Neural cell (in vitro differentiated cells): Measurements from ENCODE around the gene FKBP1A. TPM values are rescaled to one million over a fixed set of nuclear protein-coding genes. Genes with fewer than 3 reads are reported as not detected.
"Not testable (repeated sequence)": the region's sequence is repeated elsewhere in the genome, so short reads cannot be mapped to it uniquely, and the experiment has no call there.

ENCODE experiments used
- H2AFZ ChIP-seq: fragments of 200-600, 300-800 bp; sonication (generic), shearing (Covaris generic); 2 replicates; pipeline ENCODE4 v1.6.0; 2014; ENCODE audit warnings: low read depth, mild to moderate bottlenecking, antibody characterized with exemption, low read length, moderate library complexity
- H3F3A ChIP-seq: fragments of 200-600 bp; shearing (Covaris generic); 2 replicates; pipeline ENCODE4 v1.6.1; 2016; ENCODE audit warnings: mild to moderate bottlenecking, moderate library complexity, mixed read lengths, antibody characterized with exemption, low read length; ENCODE audit not compliant: insufficient read depth, poor library complexity, severe bottlenecking
- H3K27ac ChIP-seq: fragments of 200-600, 300-800 bp; sonication (generic), shearing (Covaris generic); 2 replicates; pipeline ENCODE4 v1.5.1; 2014; ENCODE audit warnings: mild to moderate bottlenecking, low read length, moderate library complexity
- H3K27me3 ChIP-seq: fragments of 300-800, 200-600 bp; sonication (generic), shearing (Covaris generic); 2 replicates; pipeline ENCODE4 v1.6.0; 2014; ENCODE audit warnings: mild to moderate bottlenecking, low read depth, low read length, moderate library complexity; ENCODE audit not compliant: insufficient read depth
- H3K36me3 ChIP-seq: fragments of 300-800, 200-600 bp; sonication (generic), shearing (Covaris generic); 2 replicates; pipeline ENCODE4 v1.5.1; 2014; ENCODE audit warnings: mild to moderate bottlenecking, antibody characterized with exemption, low read length, moderate library complexity; ENCODE audit not compliant: insufficient read depth
- H3K4me2 ChIP-seq: fragments of 300-800, 200-600 bp; sonication (generic), shearing (Covaris generic); 2 replicates; pipeline ENCODE4 v1.6.0; 2014; ENCODE audit warnings: mild to moderate bottlenecking, low read length
- H3K4me3 ChIP-seq: fragments of 300-800, 200-600 bp; sonication (generic), shearing (Covaris generic); 2 replicates; pipeline ENCODE4 v1.5.1; 2014; ENCODE audit warnings: mild to moderate bottlenecking, low read length, moderate library complexity
- H3K79me2 ChIP-seq: fragments of 200-600 bp; shearing (Covaris generic); replicated peaks from 2 replicates; pipeline ENCODE4 v1.6.0; 2014; ENCODE audit warnings: mild to moderate bottlenecking, low read length, moderate library complexity; ENCODE audit not compliant: insufficient read depth
- H3K9ac ChIP-seq: fragments of 300-800, 200-600 bp; sonication (generic), shearing (Covaris generic); 2 replicates; pipeline ENCODE4 v1.6.1; 2016; ENCODE audit warnings: mild to moderate bottlenecking, low read length, mixed read lengths
- H3K9me2 ChIP-seq: fragments of 200-600 bp; shearing (Covaris generic); 2 replicates; pipeline ENCODE4 v1.6.1; 2016; ENCODE audit warnings: mild to moderate bottlenecking, low read length, mixed read lengths; ENCODE audit not compliant: insufficient read depth
- H3K9me3 ChIP-seq: fragments of 200-600, 300-800 bp; sonication (generic), shearing (Covaris generic); 2 replicates; pipeline ENCODE4 v1.6.1; 2016; ENCODE audit warnings: mild to moderate bottlenecking, mixed run types, low read length, moderate library complexity, mixed read lengths
- H4K20me1 ChIP-seq: fragments of 200-600 bp; shearing (Covaris generic); 2 replicates; pipeline ENCODE4 v1.6.1; 2016; ENCODE audit warnings: mild to moderate bottlenecking, mixed run types; ENCODE audit not compliant: insufficient read depth
- CTCF ChIP-seq: fragments of 450-650 bp; IDR thresholded peaks from 2 replicates; pipeline ENCODE4 v1.5.1; 2014; ENCODE audit warnings: antibody characterized with exemption, mild to moderate bottlenecking, moderate library complexity; ENCODE audit not compliant: poor library complexity, severe bottlenecking
- EP300 ChIP-seq: fragments of 450-650 bp; conservative IDR thresholded peaks from 2 replicates; pipeline ENCODE4 v1.6.1; 2014; ENCODE audit warnings: antibody characterized with exemption, mild to moderate bottlenecking, moderate library complexity; ENCODE audit not compliant: poor library complexity, severe bottlenecking
- EZH2 ChIP-seq: fragments of 200-600, 300-800 bp; shearing (Covaris generic), sonication (generic); IDR thresholded peaks from 2 replicates; pipeline ENCODE4 v1.6.1; 2014; ENCODE audit warnings: antibody characterized with exemption, low read length, borderline replicate concordance, mild to moderate bottlenecking; ENCODE audit not compliant: insufficient read depth, poor library complexity, severe bottlenecking
- MXI1 ChIP-seq: fragments of 450-650 bp; conservative IDR thresholded peaks from 2 replicates; pipeline ENCODE4 v1.6.1; 2014; ENCODE audit warnings: antibody characterized with exemption, mild to moderate bottlenecking; ENCODE audit not compliant: poor library complexity, severe bottlenecking
- POLR2AphosphoS5 ChIP-seq: IDR thresholded peaks from 2 replicates; pipeline ENCODE4 v1.6.1; 2012
- RAD21 ChIP-seq: fragments of 450-650 bp; conservative IDR thresholded peaks from 2 replicates; pipeline ENCODE4 v1.6.1; 2014; ENCODE audit warnings: antibody characterized with exemption, mild to moderate bottlenecking, moderate library complexity
- REST ChIP-seq: IDR thresholded peaks from 2 replicates; pipeline ENCODE4 v1.6.1; 2012; ENCODE audit warnings: borderline replicate concordance
- SMC3 ChIP-seq: fragments of 450-650 bp; conservative IDR thresholded peaks from 2 replicates; pipeline ENCODE4 v1.6.1; 2014; ENCODE audit warnings: antibody characterized with exemption, mild to moderate bottlenecking, moderate library complexity; ENCODE audit not compliant: poor library complexity
- TAF1 ChIP-seq: IDR thresholded peaks from 2 replicates; pipeline ENCODE4 v1.6.1; 2012; ENCODE audit warnings: low read depth
- polyA plus RNA-seq: library from polyadenylated mRNA; depleted of rRNA; stranded (reverse); fragments of >200 nt; gene quantifications from 2 replicates; pipeline ENCODE4 v1.2.3, GENCODE V29; 2014

FKBP1A gene
- polyA plus RNA-seq, 1 donor from 2014 or later: 150 TPM

DNA sequence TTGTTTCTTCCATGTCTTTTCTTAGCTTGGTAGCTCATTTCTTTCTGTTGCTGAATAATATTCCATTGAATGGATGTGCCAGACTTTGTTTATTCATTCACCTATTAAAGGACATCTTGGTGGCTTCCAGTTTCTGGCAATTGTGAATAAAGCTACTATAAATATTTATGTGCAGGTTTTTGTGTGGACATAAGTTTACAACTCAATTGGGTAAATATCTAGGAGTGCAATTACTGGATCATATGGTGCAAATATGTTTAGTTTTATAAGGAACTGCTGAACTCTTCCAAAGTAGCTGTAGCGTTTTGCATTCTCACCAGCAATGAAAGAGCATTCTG is 47.1 kb downstream of the FKBP1A start:
- no peaks in the 10 kb centered on the region for H3K9me2 ChIP-seq
- no peak overlapping the region for H3K9ac ChIP-seq
- H3K27me3 ChIP-seq: no peaks in the 10 kb centered on the region
- H3K79me2 ChIP-seq: no peaks in the 10 kb centered on the region
- H4K20me1 ChIP-seq: no peaks in the 10 kb centered on the region
- no peak for TF ChIP-seq POLR2AphosphoS5
- TF ChIP-seq RAD21: no peak
- TF ChIP-seq CTCF: no peak
- TF ChIP-seq REST: no peak
- no peak for TF ChIP-seq EP300
- no peak for TF ChIP-seq MXI1
- TF ChIP-seq EZH2: no peak
- TF ChIP-seq TAF1: no peak
- TF ChIP-seq SMC3: no peak
- H3K9me3 ChIP-seq: no peaks in the 10 kb centered on the region
- H3K36me3 ChIP-seq: no peaks in the 10 kb centered on the region
- H3K4me2 ChIP-seq: no peak overlapping the region
- no peak overlapping the region for H3K4me3 ChIP-seq
- H3F3A ChIP-seq: no peaks in the 10 kb centered on the region
- no peak overlapping the region for H3K27ac ChIP-seq
- no peak overlapping the region for H2AFZ ChIP-seq

DNA sequence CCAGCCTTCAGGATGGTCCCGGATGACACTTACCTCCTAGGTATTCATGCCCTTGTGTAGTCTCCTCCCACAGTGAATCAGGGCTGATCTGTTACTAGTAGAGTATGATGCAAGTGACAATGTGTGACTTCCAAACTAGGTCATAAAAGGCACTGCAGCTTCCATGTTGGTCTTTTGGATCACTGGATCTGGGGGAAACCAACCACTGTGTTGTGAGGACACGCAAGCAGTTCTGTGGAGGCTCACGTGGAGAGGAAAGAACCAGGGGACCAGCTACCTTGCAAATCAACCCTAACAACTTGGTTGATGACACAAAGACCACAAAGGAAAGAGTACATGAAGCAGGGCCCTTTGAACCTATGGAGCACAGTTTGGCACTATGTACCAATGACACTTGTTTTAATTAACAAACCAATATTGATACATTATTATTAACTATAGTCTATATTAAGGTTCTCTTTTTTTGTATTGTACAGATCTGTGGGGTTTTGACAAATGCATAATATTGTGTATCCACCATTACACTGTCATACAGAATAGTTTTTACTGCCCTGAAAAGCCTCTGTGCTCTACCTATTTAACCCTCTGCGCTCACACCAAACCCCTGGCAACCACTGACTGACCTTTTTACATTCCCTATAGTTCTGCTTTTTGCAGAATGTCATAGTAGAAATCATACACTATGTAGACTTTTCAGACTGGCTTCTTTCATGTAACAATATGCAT is 47.7 kb downstream of the FKBP1A start:
- H2AFZ ChIP-seq: no peak overlapping the region
- H4K20me1 ChIP-seq: no peaks in the 10 kb centered on the region
- no peaks in the 10 kb centered on the region for H3K9me2 ChIP-seq
- H3K4me3 ChIP-seq: no peak overlapping the region
- H3K9ac ChIP-seq: no peak overlapping the region
- no peak overlapping the region for H3K27ac ChIP-seq
- TF ChIP-seq EP300 (no peak), EZH2 (no peak), MXI1 (no peak), POLR2AphosphoS5 (no peak), RAD21 (no peak), REST (no peak), CTCF (no peak), SMC3 (no peak), TAF1 (no peak)
- no peaks in the 10 kb centered on the region for H3K79me2 ChIP-seq
- H3K4me2 ChIP-seq: no peak overlapping the region
- no peaks in the 10 kb centered on the region for H3K36me3 ChIP-seq
- no peaks in the 10 kb centered on the region for H3K27me3 ChIP-seq
- no peaks in the 10 kb centered on the region for H3K9me3 ChIP-seq
- no peaks in the 10 kb centered on the region for H3F3A ChIP-seq

GRCh38 chr20:1343446-1344124 is 49.3 kb downstream of the FKBP1A start:
- H3K27me3 ChIP-seq, H3K79me2 ChIP-seq, H3K9me3 ChIP-seq, H3F3A ChIP-seq, H3K4me2 ChIP-seq, H3K4me3 ChIP-seq, H3K9ac ChIP-seq, H3K9me2 ChIP-seq, H3K36me3 ChIP-seq, H4K20me1 ChIP-seq, H3K27ac ChIP-seq, H2AFZ ChIP-seq: not testable (repeated sequence)
